NCI-H146 (cell line): ENCODE data around the gene SHISA9.

Source experiments
- DNase-seq: peaks from one replicate; lab custom pipeline; 2025; lab: John Stamatoyannopoulos, UW

The SHISA9 gene

DNA sequence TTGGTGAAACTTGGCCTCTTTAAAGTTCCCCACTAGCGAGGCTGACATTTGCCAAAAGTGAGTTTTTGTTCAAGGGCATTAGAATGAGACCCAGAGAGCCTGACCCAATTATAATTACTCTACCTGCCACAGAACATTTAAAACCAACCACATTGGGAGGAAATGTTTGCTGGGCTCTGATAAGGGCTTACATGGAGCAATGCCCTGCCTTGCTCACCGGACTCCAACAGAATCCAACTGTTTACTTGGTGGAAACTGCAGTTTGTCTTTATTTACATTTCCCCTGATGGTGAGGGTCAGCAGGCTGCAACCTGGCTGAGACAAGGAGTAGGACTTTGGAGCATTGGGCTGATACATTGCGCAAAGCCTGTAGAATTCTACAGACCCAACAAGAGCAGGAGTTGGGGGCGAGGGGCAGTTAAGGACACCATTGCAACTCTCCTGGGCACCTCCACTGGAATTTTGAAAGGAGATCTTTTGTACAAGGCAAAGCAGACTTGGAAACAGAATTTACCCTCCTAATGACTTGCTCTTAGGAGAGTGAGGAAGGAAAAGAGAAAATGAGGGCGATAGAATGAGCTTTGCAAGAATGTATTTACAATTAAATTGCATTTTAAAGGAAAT, 368.6 kb downstream of the SHISA9 start:
- no peak for DNase-seq

- DNase-seq: no peak
Observed at GRCh38 chr16:13270602-13271001, 369.2 kb downstream of the SHISA9 start.

- DNase-seq: no peak
Observed at GRCh38 chr16:13289515-13289914, 388.1 kb downstream of the SHISA9 start.
